B cell (primary cell): Measurements from ENCODE around the gene RBBP6.

Experiments used
- EZH2 ChIP-seq: IDR thresholded peaks from 2 replicates; pipeline ENCODE4 v1.6.1; 2012; ENCODE audit warnings: borderline replicate concordance, low read depth, mild to moderate bottlenecking, moderate library complexity, low read length; ENCODE audit not compliant: insufficient read depth, poor library complexity, severe bottlenecking
- TF ChIP-seq, protein P1 (sequence below): fragments of 200-600 bp; IDR thresholded peaks from one replicate; pipeline ENCODE4 v1.8.0; 2022; ENCODE audit warnings: antibody characterized with exemption, mild to moderate bottlenecking

DNA sequence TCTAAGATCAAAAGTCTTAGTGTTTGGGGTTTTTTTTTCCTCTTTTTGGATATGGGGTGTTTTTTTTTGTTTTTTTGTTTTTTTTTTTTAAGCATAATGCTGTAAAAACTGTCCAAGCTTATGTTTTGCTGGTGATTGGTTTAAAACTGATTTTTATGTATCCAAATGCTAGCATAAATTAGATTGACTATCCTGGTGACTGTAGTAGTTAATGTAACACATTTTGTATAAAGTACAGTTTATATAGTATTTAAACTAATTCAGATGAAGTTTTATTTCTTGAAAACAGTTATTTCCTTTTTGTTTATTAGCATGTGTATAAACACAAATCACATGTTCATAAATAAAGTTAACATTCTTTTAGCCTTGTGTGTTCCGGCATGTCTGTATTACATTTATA lies 10.9 kb downstream of the RBBP6 start:
- TF ChIP-seq, protein P1, sequence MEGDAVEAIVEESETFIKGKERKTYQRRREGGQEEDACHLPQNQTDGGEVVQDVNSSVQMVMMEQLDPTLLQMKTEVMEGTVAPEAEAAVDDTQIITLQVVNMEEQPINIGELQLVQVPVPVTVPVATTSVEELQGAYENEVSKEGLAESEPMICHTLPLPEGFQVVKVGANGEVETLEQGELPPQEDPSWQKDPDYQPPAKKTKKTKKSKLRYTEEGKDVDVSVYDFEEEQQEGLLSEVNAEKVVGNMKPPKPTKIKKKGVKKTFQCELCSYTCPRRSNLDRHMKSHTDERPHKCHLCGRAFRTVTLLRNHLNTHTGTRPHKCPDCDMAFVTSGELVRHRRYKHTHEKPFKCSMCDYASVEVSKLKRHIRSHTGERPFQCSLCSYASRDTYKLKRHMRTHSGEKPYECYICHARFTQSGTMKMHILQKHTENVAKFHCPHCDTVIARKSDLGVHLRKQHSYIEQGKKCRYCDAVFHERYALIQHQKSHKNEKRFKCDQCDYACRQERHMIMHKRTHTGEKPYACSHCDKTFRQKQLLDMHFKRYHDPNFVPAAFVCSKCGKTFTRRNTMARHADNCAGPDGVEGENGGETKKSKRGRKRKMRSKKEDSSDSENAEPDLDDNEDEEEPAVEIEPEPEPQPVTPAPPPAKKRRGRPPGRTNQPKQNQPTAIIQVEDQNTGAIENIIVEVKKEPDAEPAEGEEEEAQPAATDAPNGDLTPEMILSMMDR: no peak
- TF ChIP-seq EZH2: no peak
